HG03108 (cell line): Measurements from ENCODE around the gene TMEM62.

Experiments
- ATAC-seq: cut with Tn5 transposase; IDR thresholded peaks from one replicate; pipeline ENCODE4 v1.9.1; 2021; ENCODE audit warnings: moderate library complexity; ENCODE audit not compliant: unreplicated experiment

The TMEM62 gene

DNA sequence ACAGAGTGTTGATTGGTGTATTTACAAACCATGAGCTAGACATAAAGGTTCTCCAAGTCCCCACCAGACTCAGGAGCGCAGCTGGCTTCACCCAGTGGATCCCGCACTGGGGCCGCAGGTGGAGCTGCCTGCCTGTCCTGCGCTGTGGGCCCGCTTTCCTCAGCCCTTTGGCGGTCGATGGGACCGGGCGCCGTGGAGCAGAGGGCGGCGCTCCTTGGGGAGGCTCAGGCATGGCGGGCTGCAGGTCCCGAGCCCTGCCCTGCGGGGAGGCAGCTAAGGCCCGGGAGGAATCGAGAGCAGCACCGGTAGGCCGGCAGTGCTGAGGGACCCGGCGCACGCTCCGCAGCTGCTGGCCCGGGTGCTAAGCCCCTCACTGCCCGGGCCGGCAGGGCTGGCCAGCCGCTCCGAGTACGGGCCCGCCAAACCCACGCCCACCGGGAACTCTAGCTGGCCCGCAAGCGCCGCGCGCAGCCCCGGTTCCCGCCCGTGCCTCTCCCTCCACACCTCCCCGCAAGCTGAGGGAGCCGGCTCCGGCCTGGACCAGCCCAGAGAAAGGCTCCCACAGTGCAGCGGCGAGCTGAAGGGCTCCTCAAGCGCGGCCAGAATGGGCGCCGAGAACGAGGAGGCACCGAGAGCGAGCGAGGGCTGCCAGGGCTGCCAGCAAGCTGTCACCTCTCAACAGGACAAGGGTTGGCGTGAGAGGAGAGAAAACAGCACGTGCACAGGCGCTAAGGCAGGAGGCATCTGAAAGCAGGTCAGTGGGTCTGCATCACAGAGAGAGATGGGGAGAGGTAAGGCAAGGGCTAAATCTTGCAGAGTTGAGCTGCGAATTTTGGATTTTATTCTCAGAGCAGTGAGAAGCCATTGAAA lies 93.3 kb downstream of the TMEM62 start:
- no peak for ATAC-seq

DNA sequence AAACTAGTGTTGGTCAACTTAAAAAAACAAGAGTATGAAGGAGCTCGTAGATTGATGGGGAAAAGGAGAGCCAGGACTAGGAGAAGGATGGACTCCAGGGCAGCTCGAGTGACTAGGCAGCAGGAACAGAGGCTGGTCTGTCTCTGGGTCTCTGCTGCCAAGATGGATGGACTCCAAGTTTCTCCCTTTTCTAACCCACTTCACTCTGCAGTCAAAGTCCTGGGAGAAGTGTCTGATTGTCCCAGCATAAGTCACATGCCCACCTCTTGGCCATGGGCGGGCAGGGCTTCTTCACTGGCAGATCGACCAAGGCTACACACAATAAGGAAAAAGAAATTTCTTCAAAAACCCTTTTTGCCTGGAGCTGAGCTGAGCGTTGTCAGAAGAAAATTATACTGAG lies 96.6 kb downstream of the TMEM62 start:
- ATAC-seq: no peak

DNA sequence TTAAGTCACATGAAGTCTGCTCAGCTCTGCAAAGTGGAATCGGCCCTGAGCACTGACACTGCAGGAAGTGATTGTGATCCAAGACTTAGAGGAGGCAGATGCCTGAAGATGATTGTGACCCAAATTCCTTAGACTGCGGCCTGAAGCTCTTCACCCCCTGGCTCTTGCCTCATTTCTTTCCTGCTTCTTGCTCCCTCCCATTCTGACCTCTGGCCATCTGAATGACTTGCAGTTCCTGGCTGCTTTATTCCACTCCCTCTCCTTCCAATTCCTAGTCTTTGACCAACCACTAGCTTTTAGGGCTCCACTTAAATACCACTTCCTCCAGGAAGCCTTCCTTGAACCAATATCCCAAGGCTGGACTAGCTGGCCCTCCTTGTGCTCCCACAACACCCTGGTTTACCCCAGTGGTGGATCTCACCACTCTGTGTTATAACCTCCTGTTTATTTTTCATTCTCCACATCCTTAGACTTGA lies 97.3 kb downstream of the TMEM62 start:
- ATAC-seq: no peak

DNA sequence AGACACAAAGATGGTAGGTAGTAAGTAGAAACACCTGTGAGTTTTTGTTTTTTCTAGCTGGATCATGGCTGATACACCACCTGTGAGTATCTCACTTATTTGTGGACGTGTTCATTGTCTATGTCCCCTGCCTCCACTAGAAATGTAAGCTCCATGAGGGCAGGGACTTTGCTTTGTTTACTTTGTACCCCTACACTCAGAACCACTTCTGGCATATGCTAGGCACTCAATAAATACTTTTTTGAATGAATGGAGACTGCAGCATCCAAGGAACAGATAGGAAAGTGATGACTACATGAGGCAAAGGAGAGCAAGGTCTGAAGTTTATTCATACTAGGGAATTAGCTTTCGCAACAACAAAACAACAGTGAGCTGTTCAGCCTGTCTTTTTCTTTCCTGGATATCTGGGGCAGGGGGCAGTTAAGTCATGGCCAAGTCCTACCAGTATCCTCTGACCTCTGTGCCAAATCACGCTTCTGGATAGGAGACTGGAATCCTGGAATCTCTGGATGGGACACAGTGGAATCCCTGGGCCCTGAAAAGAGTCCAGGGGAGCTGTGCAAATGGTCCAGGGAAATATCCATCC lies 99.0 kb downstream of the TMEM62 start:
- ATAC-seq: no peak
